Amniotic epithelial cell (primary cell): Measurements from ENCODE around the gene ABHD10.
A peak's percentile ranks its signal among the peaks of the same experiment; 100 is the strongest.

ENCODE experiments used
- DNase-seq: peaks from one replicate; pipeline ENCODE4 v3.0.0-alpha.2; 2010; ENCODE audit warnings: low read depth

Gene ABHD10

DNA sequence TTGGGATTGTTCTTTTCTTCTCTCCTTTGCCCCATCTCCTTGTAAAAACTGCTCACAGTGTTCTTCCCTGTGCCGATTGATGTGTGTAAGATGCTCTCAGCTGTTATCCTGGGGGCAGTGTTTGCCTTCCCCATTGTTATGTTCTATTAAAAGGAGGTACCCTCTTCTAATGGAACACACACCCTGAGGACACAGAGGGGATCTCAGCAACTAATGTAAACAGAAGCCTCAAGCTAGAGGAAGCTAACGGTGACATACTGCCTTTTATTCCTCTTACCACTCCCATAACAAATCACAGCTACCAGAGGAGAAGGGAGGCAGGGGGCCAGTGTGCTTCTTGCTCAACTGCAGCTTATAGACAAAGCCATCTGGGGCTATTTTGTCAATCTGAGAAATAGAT, 22.1 kb downstream of the ABHD10 start:
- no peak for DNase-seq

- DNase-seq, result no peak
Observed at GRCh38 chr3:112001526-112001925, 22.7 kb downstream of the ABHD10 start.

DNA sequence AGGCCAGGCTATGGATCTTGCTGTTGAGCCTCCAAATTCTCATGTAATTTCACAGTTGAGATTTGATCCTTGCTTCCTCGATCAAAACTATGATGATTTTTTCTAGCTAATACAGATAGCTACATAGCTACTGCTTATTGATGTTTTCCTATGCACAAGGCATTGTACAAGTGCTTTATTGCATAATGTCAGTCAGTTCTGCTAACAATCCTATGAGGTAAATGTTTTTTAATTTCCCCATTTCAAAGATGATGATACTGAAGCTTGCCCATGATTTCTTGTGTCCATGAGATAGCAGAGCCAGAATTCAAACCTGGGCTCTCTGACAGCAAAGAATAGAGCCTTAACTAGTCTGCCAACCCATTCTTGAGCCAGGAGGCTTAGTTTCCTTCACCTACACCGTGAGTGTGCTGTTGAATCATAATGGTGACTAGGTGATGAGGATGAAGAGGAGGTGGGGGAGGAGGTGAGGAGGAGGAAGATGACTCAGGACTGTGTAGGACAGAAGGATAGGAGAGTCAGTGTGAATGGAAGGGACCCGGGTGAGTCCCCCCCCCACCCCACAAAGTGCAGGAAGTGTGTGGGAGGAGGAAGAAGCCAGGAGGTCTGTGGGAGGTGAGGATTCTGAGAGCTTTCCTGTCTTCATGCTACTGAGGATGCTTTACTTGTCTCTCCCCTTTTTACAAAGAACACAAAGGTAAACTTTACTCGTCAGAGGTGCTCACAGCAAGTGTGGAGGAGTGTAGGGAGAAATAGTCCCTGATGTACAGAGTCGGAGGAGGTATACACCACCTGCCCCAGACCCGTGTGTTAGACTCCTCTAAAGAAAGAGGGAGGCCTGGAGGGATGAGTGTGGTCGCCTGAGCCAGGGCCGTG, 23.5 kb downstream of the ABHD10 start:
- peak; percentile 44 for DNase-seq

DNA sequence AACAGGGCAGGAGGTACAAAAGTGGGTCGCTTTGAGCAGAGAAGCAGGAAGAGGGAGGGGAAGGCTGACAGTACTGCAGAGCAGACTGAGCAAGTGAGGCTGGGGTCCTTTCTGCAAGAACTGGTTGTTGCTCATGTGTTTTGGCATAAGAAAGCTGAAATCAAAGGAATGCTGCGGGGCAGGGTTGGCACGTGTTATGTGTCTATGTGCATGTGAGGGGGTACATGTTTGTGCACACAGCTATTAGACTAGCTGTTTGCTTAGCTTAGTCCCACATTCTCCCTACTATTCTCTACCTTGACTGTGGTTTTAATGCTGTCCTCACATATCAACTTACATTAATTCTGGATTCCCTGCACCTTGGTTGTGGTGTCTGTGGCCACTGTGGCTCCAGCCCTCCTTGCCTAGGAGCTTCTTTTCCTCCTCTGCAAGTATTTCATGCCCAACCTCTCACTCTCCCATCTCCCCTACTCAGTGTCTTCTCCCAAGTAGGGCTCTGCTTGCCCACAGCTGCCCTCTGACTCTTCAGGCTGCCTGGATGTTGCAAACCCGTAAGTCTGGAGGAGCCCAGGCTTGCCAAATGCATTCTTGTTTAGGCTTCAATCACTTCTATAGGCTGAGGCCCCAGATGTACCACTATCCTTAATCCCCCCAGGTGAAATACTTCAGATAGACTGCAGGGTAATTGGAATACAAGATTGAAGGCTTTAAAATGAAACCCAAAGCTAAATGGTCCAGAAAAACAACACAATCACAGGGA, 24.7 kb downstream of the ABHD10 start:
- no peak for DNase-seq

DNA sequence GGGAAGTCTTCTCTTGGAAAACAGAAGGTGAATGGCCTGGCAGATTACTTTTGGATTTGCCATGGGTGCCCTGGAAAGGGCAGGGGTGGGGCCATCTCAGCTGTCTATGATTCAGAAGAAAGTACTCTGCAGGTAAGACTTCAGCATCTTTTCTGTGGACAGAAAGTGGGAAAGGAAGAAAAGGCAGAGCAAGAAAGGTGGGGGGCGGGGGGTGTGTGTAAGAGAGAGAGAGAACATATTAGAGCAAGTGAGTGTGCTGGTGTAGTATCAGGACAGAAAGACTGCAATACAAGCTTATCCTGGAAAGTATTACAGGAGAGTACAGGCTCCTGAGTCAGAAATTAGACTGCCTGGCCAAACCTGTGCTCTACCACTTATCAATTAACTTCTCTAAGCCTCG, 25.4 kb downstream of the ABHD10 start:
- no peak for DNase-seq

DNA sequence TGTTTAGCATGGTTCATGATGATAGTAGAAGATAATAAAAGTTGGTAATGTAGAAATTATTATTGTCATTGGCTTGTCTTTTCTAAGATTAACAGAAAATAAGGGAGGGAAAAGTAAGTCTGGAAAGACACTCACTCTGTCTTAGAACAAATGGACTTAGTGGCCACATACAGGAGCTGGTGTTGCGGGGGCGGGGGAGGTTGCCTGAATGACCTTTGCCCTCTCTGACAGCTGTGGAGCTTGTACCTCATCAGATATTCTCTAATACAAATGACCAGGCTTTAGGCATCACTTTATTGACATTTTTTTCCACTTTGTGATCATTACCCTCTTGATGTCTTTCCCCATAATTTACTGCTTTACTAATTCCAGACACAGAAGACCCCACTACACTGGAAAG, 25.8 kb downstream of the ABHD10 start:
- DNase-seq, result no peak

- no peak for DNase-seq
Observed at GRCh38 chr3:112005091-112005672, 26.4 kb downstream of the ABHD10 start.

DNA sequence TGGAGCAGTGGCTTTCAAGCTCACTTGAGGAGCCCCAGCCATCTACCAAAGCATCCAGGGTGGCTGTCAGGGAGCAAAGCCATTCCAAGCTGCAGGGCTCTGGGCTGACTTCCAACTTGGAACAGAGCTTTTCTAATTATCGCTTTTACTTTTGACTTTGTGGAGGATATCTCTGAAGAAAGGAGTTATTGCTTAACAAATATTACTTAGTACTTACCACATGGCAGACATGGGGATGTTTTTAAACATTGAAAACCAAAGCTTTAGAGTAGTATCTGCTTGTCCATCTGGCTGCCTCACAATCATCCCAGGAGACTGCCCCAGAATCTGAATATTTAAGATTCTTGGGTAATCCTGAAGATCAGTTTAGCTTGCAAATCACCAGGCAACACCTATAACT, 28.8 kb downstream of the ABHD10 start:
- DNase-seq, result peak; percentile 85

- no peak for DNase-seq
Observed at GRCh38 chr3:112009670-112010069, 30.8 kb downstream of the ABHD10 start.

- DNase-seq, result no peak
Observed at GRCh38 chr3:112010636-112011035, 31.8 kb downstream of the ABHD10 start.

GRCh38 chr3:112011376-112011940, 32.6 kb downstream of the ABHD10 start:
- no peak for DNase-seq

DNA sequence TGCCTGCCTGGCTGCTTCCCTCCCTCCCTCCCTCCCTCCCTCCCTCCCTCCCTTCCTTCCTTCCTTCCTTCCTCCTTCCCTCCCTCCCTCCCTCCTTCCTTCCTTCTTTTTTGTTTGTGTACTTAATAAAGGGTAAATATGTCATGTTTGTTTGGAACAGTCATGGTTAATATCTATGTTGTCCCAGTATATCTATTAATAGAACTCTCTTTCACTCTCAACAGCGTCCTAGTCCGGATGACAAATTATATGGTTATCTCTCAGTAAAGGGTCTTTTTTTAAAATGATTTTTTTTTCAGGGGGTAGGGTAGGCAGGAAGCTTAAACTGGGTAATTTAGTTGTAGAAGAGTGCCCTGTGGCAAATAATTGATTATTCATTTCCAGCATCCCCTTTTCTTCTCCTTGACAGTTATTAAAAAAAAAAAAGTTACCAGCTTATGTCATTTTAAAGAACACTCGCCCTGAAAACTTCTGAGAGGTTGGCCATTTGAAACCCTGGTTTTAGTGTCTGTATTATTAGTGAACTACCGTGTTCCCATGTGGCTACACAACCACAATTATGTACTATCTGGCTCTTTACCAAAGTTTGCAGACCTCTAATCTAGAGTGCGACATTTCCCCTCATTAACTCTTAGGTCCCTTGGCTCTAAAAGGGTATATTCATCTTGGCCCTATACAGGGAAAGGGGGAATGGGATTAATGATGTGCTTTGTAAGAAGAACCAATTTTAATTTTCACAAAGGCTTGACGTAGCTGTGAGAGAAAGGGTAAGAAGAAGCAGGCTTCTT, 33.6 kb downstream of the ABHD10 start:
- no peak for DNase-seq

DNA sequence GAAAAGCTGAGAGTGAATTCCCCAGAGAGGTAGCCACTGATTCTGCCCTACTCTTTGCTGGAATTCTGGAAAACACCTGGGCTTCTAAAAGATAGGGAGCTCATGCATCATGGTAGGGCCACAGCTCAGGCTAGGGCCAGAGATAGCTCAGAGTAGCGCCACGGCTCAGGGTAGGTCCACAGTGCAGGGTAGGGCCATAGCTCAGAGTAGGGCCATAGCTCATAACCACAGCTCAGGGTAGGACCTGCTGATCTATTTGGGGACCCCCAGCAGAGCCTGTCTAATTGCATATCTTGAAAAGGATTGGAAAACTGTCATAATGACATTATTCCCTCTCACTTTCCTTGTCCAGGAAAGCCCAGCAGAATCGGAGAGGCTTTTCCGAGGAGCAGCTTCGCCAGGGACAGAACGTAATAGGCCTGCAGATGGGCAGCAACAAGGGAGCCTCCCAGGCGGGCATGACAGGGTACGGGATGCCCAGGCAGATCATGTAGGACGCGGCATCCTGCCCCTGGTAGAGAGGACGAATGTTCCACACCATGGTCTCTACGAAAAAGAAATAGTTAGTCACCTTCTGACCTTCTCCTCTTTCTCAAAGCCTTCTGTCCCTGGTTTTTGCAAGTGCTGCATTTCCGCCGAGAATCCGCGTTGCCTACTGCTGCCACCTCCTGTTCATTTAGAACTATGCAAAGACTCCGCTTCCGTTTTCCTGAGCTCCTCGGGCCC, 34.4 kb downstream of the ABHD10 start:
- DNase-seq, result peak; percentile 73

GRCh38 chr3:112013784-112014143, 34.9 kb downstream of the ABHD10 start:
- DNase-seq, result no peak

GRCh38 chr3:112017091-112017490, 38.3 kb downstream of the ABHD10 start:
- no peak for DNase-seq

DNA sequence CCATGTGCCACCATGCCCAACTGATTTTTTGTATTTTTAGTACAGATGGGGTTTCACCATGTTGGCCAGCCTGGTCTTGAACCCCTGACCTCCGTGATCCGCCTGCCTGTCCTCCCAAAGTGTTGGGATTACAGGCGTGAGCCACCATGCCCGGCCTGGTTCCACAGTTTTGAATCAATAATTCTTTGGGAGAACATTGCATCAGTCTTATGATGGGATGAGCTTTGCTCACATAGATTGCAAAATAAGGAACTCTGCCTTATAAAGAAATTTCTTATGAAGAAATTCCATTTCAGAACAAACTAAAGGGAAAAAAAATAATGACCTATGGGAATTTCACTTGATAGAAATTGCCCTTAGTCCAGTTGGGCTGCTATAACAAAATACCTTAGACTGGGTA, 39.9 kb downstream of the ABHD10 start:
- no peak for DNase-seq

GRCh38 chr3:112019716-112020115, 40.9 kb downstream of the ABHD10 start:
- no peak for DNase-seq

- DNase-seq, result no peak
Observed at GRCh38 chr3:112020674-112021085, 41.9 kb downstream of the ABHD10 start.

DNA sequence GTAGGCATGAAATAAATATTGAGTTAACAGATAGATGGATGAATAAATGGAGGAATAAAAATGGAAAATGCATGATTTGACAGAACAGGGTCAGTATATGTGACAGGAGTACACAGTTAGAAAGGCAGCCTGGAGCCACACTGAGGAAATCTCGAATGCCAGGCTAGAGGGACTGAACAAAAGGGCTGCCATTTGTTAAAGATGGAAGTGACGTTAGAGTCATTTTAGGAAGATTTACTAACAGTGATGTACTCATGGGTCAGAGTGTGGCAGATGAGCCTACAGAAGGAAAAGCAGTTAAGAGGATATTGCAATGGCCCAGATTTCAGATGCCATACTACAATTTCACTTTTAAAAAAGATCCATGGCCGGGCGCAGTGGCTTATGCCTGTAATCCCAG, 48.3 kb downstream of the ABHD10 start:
- DNase-seq, result no peak

DNA sequence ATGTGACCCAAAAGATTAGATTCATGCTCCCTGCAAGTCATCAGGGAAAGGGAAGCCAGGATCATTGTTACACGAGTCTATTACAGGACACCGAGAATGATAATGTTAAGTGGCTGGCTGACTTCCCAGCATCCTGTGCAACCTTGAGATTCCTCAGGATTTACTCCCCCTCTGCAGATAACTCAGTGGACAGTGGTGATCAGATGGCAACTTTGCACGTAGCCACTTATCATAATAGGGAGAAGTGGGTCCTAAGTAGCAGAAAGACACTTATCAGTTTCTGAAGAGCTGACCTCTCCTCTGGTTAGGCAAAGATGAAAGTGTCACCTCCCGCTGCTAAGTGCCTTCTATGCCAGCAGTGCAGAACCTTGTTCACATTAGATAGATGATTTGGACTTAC, 49.0 kb downstream of the ABHD10 start:
- peak; percentile 43 for DNase-seq

DNA sequence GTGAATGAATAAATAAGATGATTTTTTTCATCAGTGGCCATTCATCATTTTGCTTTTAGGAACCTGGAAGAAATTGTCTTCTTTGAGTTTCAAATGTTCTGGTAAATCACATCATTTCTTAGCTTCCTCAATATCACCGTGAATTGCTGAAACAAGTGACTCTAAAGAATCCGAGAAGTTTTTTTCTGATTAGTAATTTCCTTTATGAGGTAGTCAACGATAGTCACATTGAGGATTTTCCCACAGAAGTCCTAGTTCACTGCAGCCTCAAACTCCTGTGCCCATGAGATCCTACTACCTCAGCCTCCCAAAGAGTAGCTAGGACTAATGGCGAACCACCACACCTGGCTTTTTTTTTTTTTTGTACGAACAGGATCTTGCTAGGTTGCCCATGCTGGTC, 52.1 kb downstream of the ABHD10 start:
- no peak for DNase-seq
